Hepatocyte (in vitro differentiated cells): ENCODE data around the gene GPR141. TPM values are rescaled to one million over a fixed set of nuclear protein-coding genes. Genes with fewer than 3 reads are reported as not detected.

Source experiments
- DNase-seq: peaks from one replicate; pipeline ENCODE4 v3.0.0-alpha.2; 2016; ENCODE audit warnings: low spot score
- H2AFZ ChIP-seq: fragments of 200-600 bp; sonication (generic); 2 replicates; pipeline ENCODE4 v1.6.0; 2016; ENCODE audit warnings: antibody characterized with exemption, mild to moderate bottlenecking
- H3K27ac ChIP-seq: fragments of 200-600 bp; sonication (generic); 2 replicates; pipeline ENCODE4 v1.5.1; 2016; ENCODE audit warnings: mild to moderate bottlenecking
- H3K27me3 ChIP-seq: fragments of 200-600 bp; sonication (generic); 2 replicates; pipeline ENCODE4 v1.6.1; 2016
- H3K36me3 ChIP-seq: fragments of 200-600 bp; sonication (generic); replicated peaks from 2 replicates; pipeline ENCODE4 v1.5.1; 2016; ENCODE audit warnings: low read depth; ENCODE audit not compliant: insufficient read depth
- H3K4me1 ChIP-seq: fragments of 200-600 bp; sonication (generic); 2 replicates; pipeline ENCODE4 v1.5.1; 2016; ENCODE audit warnings: mild to moderate bottlenecking, moderate library complexity; ENCODE audit not compliant: insufficient read depth
- H3K4me2 ChIP-seq: fragments of 200-600 bp; sonication (generic); 2 replicates; pipeline ENCODE4 v1.6.0; 2016
- H3K4me3 ChIP-seq: fragments of 200-600 bp; sonication (generic); 2 replicates; pipeline ENCODE4 v1.5.1; 2016; ENCODE audit warnings: mild to moderate bottlenecking
- H3K79me2 ChIP-seq: fragments of 200-600 bp; sonication (generic); 2 replicates; pipeline ENCODE4 v1.6.0; 2017; ENCODE audit warnings: mild to moderate bottlenecking
- H3K9me2 ChIP-seq: fragments of 200-600 bp; sonication (generic); replicated peaks from 2 replicates; pipeline ENCODE4 v1.6.0; 2017; ENCODE audit warnings: mild to moderate bottlenecking; ENCODE audit not compliant: insufficient read depth
- H3K9me3 ChIP-seq: fragments of 200-600 bp; sonication (generic); 2 replicates; pipeline ENCODE4 v1.5.1; 2016; ENCODE audit warnings: low read depth, mild to moderate bottlenecking
- H4K20me1 ChIP-seq: fragments of 200-600 bp; sonication (generic); 2 replicates; pipeline ENCODE4 v1.6.0; 2016; ENCODE audit warnings: mild to moderate bottlenecking; ENCODE audit not compliant: insufficient read depth, poor library complexity, severe bottlenecking
- EZH2 ChIP-seq: fragments of 200-600 bp; sonication (generic); IDR thresholded peaks from 2 replicates; pipeline ENCODE4 v1.6.1; 2016; ENCODE audit warnings: antibody characterized with exemption, mild to moderate bottlenecking, borderline replicate concordance
- EZH2phosphoT487 ChIP-seq: fragments of 200-600 bp; sonication (generic); IDR thresholded peaks from one replicate; pipeline ENCODE4 v1.6.1; 2018; ENCODE audit warnings: antibody characterized with exemption, mild to moderate bottlenecking, low read depth, moderate library complexity; ENCODE audit not compliant: unreplicated experiment, severe bottlenecking
- WGBS: methylation state at CpG from one replicate; pipeline ENCODE4 v1.1.6; 2016; ENCODE audit warnings: low lambda C conversion rate; ENCODE audit errors: missing lambda C conversion rate; 5-methylcytosine and 5-hydroxymethylcytosine counted together
- polyA plus RNA-seq: library from polyadenylated mRNA; unstranded; fragments of >200 nt; fragmentation: Nextera tagmentation; extraction: Ambion mirVana; gene quantifications from 2 replicates; pipeline ENCODE4 v1.2.1, GENCODE V29; 2016
- total RNA-seq: library from RNA; depleted of rRNA; stranded (reverse); fragments of >200 nt; gene quantifications from 2 replicates; pipeline ENCODE4 v1.2.3, GENCODE V29; 2014
- TF ChIP-seq, protein P1 (sequence below): fragments of 200-600 bp; sonication (generic); IDR thresholded peaks from 2 replicates; pipeline ENCODE4 v1.5.1; 2016; ENCODE audit warnings: antibody characterized with exemption, mild to moderate bottlenecking; ENCODE audit not compliant: poor library complexity

The GPR141 gene
- total and polyA plus RNA-seq, 2 experiments from 2014 or later, result not detected

DNA sequence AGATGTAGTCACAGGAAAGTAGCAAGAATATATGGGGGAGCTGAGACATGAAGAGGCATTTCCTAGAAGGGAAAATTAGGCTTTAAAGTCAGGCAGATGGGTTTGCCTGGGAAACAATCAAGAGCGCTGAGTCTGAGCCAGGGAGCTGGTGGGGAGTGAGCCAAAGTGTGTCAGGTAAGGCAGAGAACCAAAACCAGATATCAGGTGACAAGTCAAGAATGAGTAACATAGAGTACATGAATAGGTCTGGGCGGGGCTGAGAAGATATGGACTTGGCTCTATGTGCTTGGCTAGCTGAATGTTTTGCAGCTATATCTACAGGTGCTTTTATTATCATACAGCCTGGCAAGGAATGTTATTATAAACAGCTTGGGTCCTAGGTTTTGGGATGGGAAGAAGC, 49.3 kb downstream of the GPR141 start:
- no peaks in the 10 kb centered on the region for H3K36me3 ChIP-seq
- H3K4me3 ChIP-seq, result no peak overlapping the region
- no peaks in the 10 kb centered on the region for H3K79me2 ChIP-seq
- no peaks in the 10 kb centered on the region for H3K4me1 ChIP-seq
- peak; percentile 41 for DNase-seq
- TF ChIP-seq EZH2phosphoT487 (no peak), EZH2 (no peak)
- TF ChIP-seq, protein P1, sequence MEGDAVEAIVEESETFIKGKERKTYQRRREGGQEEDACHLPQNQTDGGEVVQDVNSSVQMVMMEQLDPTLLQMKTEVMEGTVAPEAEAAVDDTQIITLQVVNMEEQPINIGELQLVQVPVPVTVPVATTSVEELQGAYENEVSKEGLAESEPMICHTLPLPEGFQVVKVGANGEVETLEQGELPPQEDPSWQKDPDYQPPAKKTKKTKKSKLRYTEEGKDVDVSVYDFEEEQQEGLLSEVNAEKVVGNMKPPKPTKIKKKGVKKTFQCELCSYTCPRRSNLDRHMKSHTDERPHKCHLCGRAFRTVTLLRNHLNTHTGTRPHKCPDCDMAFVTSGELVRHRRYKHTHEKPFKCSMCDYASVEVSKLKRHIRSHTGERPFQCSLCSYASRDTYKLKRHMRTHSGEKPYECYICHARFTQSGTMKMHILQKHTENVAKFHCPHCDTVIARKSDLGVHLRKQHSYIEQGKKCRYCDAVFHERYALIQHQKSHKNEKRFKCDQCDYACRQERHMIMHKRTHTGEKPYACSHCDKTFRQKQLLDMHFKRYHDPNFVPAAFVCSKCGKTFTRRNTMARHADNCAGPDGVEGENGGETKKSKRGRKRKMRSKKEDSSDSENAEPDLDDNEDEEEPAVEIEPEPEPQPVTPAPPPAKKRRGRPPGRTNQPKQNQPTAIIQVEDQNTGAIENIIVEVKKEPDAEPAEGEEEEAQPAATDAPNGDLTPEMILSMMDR, result no peak
- H3K9me3 ChIP-seq, result no peaks in the 10 kb centered on the region
- no peak overlapping the region for H2AFZ ChIP-seq
- H3K9me2 ChIP-seq, result no peaks in the 10 kb centered on the region
- 95% methylated on average over 2 of the region's 2 CpGs for WGBS
- no peak overlapping the region for H3K4me2 ChIP-seq
- H4K20me1 ChIP-seq, result no peaks in the 10 kb centered on the region
- peak overlapping the region; percentile 33 for H3K27ac ChIP-seq
- no peaks in the 10 kb centered on the region for H3K27me3 ChIP-seq

DNA sequence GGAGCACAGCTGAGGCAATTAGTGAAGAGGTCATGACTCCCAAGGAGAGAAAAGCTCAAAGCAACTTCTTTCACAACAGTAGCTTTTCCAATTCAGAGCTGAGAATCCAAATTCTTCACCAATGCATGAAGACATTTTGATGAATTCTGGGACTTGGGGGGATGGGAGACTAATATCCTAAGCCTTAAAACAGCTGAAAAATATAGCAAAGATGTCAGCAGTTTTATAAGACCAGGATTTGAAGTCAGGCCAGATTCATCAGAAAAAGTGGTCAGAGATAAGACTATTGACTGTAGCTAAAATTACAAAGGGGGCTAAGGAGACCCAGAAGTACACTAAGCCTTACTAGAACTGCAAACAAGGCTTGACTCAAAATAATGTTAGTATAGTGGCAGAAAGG, 51.6 kb downstream of the GPR141 start:
- Histone ChIP-seq H4K20me1 (no peaks in the 10 kb centered on the region), H3K27ac (no peak overlapping the region), H3K4me3 (no peak overlapping the region), H3K9me2 (no peaks in the 10 kb centered on the region), H3K36me3 (no peaks in the 10 kb centered on the region), H2AFZ (no peak overlapping the region), H3K4me2 (no peak overlapping the region), H3K79me2 (no peaks in the 10 kb centered on the region), H3K27me3 (no peaks in the 10 kb centered on the region), H3K9me3 (no peaks in the 10 kb centered on the region), H3K4me1 (no peaks in the 10 kb centered on the region)
- TF ChIP-seq EZH2 (no peak), EZH2phosphoT487 (no peak)
- TF ChIP-seq, protein P1, result no peak
- DNase-seq, result no peak

DNA sequence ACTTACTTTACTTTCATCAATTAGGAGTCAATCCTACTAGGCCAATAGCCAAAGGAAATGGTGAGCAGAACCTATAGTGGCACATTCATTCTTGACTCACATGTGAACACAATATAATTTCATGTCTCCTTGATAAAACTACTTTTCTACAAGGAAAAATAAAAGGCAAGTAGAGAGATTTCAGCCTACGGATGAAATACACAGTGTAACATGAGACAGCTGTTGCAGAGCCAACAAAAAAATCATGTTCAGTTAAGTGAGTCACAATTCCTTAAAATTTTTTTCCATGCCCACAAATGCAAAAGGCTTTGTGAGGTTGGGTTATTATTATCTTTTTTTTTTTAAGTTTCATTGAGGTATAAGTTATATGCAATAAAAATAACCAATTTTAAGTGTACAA, 54.8 kb downstream of the GPR141 start:
- no peak overlapping the region for H3K4me3 ChIP-seq
- DNase-seq, result no peak
- 48% methylated on average over 1 of the region's 1 CpG for WGBS

More for the DNA sequence above, 54.8 kb downstream of the GPR141 start:
- no peaks in the 10 kb centered on the region for H3K9me2 ChIP-seq
- no peak overlapping the region for H3K4me2 ChIP-seq
- H3K27me3 ChIP-seq, result no peaks in the 10 kb centered on the region
- no peaks in the 10 kb centered on the region for H4K20me1 ChIP-seq
- TF ChIP-seq, protein P1, result no peak
- no peaks in the 10 kb centered on the region for H3K9me3 ChIP-seq
- no peak overlapping the region for H2AFZ ChIP-seq
- no peaks in the 10 kb centered on the region for H3K79me2 ChIP-seq
- no peaks in the 10 kb centered on the region for H3K4me1 ChIP-seq
- no peaks in the 10 kb centered on the region for H3K36me3 ChIP-seq
- H3K27ac ChIP-seq, result no peak overlapping the region
